Measurements from ENCODE around the gene TBK1. TPM values are rescaled to one million over a fixed set of nuclear protein-coding genes. Genes with fewer than 3 reads are reported as not detected.

Gene TBK1
- total RNA-seq, 1 donor from 2014 or later, result 29.0 TPM

DNA sequence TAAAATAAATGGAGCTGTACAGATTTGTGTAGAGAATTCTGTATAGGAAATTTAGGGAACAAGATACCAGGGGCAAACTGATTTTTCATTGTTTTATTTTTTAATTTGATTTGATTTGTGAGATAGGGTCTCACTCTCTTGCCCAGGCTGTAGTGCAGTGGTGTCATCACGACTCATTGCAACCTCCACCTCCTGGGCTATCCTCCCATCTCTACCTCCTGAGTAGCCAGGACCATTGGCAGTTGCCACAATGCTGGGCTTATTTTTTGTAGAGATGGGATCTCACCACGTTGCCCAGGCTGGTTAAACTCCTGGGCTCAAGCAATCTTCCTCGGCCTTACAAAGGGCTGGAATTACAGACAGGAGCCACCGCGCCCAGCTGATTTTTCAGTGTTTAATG is 18.0 kb upstream of the TBK1 start:
- H3K27me3 ChIP-seq, result no peaks in the 10 kb centered on the region
- no peak overlapping the region for H3K27ac ChIP-seq
- no peaks in the 10 kb centered on the region for H3K9me3 ChIP-seq
- peaks cover 0 to 88% of the 10 kb centered on the region in 2 donors for H3K36me3 ChIP-seq
- H3K4me3 ChIP-seq, result no peak overlapping the region
- no peak for TF ChIP-seq POLR2A (IDR thresholded peaks at IDR 0.05)
- TF ChIP-seq, protein P1, sequence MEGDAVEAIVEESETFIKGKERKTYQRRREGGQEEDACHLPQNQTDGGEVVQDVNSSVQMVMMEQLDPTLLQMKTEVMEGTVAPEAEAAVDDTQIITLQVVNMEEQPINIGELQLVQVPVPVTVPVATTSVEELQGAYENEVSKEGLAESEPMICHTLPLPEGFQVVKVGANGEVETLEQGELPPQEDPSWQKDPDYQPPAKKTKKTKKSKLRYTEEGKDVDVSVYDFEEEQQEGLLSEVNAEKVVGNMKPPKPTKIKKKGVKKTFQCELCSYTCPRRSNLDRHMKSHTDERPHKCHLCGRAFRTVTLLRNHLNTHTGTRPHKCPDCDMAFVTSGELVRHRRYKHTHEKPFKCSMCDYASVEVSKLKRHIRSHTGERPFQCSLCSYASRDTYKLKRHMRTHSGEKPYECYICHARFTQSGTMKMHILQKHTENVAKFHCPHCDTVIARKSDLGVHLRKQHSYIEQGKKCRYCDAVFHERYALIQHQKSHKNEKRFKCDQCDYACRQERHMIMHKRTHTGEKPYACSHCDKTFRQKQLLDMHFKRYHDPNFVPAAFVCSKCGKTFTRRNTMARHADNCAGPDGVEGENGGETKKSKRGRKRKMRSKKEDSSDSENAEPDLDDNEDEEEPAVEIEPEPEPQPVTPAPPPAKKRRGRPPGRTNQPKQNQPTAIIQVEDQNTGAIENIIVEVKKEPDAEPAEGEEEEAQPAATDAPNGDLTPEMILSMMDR (IDR thresholded peaks at IDR 0.05), result no peak
- no peak for TF ChIP-seq POLR2AphosphoS5 (IDR thresholded peaks at IDR 0.05; ENCODE audit: insufficient read depth in 1 of 2, low read depth in 1 of 2)
- no peaks in the 10 kb centered on the region for H3K4me1 ChIP-seq
- no peak for DNase-seq (ENCODE audit: extremely low spot score in 2 of 2)
- intact Hi-C loops (cut with DNase I), result no loop called here

DNA sequence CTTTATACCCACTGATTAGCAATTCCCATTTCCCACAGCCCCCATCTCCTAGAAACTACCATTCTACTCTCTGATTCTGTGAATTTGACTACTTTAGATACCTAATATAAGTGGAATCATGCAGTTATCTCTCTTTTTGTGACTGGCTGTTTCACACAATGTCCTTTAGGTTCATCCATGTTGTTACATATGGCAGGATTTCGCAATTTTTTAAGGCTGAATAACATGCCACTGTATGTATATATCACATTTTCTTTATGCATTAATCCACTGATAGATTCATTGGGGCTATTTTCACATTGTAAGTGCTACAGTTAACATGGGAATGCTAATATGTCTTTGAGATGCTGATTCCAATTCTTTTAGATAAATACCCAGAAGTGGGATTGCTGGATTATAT is 11.8 kb upstream of the TBK1 start:
- Histone ChIP-seq H3K4me1 (no peaks in the 10 kb centered on the region), H3K9me3 (no peaks in the 10 kb centered on the region), H3K4me3 (no peak overlapping the region), H3K27ac (no peak overlapping the region), H3K36me3 (peaks cover 0 to 68% of the 10 kb centered on the region in 2 donors), H3K27me3 (no peaks in the 10 kb centered on the region)
- no peak for DNase-seq (ENCODE audit: extremely low spot score in 2 of 2)
- intact Hi-C loops (cut with DNase I), result no loop called here
- TF ChIP-seq POLR2AphosphoS5 (IDR thresholded peaks at IDR 0.05; ENCODE audit: insufficient read depth in 1 of 2, low read depth in 1 of 2), result no peak
- TF ChIP-seq, protein P1 (IDR thresholded peaks at IDR 0.05), result no peak
- TF ChIP-seq POLR2A (IDR thresholded peaks at IDR 0.05), result no peak

DNA sequence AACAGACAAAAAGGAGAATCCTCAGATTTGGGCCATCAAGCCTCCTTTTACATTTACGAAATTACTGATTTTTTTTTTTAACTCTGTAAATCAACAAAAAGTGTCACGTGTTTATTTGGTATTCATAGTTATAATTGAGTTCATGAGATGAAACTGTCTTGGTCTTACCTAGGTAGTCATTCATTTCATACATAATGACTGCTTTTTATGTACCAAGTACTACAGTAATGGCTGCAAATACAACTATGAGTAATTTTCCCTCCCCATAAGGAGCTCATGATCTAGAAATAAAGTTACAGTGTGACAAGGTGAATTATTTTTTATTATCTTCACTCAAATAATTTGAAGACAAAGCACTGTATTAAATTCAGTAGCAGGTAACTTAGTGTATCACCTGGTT is 6.4 kb upstream of the TBK1 start:
- Histone ChIP-seq H3K36me3 (peaks cover 0 to 44% of the 10 kb centered on the region in 2 donors), H3K4me3 (no peak overlapping the region), H3K27me3 (no peaks in the 10 kb centered on the region), H3K9me3 (no peaks in the 10 kb centered on the region), H3K4me1 (peaks cover under 1% of the 10 kb centered on the region), H3K27ac (no peak overlapping the region)
- no peak for TF ChIP-seq POLR2AphosphoS5 (IDR thresholded peaks at IDR 0.05; ENCODE audit: insufficient read depth in 1 of 2, low read depth in 1 of 2)
- TF ChIP-seq, protein P1 (IDR thresholded peaks at IDR 0.05), result no peak
- no peak for TF ChIP-seq POLR2A (IDR thresholded peaks at IDR 0.05)
- DNase-seq (ENCODE audit: extremely low spot score in 2 of 2), result no peak
- intact Hi-C loops (cut with DNase I), result no loop called here

DNA sequence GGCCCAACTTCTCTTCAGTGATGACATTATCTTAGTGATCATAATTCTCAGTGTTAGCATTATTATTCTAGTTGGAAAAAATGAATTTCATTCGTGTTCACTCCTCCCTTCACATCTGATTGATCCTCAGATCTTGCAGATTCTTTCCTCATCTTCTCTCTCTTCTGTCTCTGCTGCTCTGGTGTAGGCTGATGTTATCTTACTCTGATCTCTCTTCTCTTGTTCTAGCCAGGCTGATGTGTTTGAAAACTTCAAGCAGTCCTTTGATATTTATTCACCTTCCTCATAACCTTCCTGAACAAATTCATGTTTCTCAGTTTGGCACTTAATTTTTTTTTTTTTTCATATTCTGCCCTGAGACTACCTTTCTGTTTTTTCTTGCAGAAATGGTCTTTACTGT is 5.6 kb upstream of the TBK1 start:
- no peak overlapping the region for H3K27ac ChIP-seq
- H3K27me3 ChIP-seq, result no peaks in the 10 kb centered on the region
- intact Hi-C loops (cut with DNase I), result no loop called here
- TF ChIP-seq POLR2A (IDR thresholded peaks at IDR 0.05), result no peak
- no peak for TF ChIP-seq POLR2AphosphoS5 (IDR thresholded peaks at IDR 0.05; ENCODE audit: insufficient read depth in 1 of 2, low read depth in 1 of 2)
- TF ChIP-seq, protein P1 (IDR thresholded peaks at IDR 0.05), result no peak
- H3K4me3 ChIP-seq, result no peak overlapping the region
- H3K36me3 ChIP-seq, result peaks cover 0 to 43% of the 10 kb centered on the region in 2 donors
- peaks cover 9% of the 10 kb centered on the region for H3K4me1 ChIP-seq
- no peak for DNase-seq (ENCODE audit: extremely low spot score in 2 of 2)
- H3K9me3 ChIP-seq, result no peaks in the 10 kb centered on the region

DNA sequence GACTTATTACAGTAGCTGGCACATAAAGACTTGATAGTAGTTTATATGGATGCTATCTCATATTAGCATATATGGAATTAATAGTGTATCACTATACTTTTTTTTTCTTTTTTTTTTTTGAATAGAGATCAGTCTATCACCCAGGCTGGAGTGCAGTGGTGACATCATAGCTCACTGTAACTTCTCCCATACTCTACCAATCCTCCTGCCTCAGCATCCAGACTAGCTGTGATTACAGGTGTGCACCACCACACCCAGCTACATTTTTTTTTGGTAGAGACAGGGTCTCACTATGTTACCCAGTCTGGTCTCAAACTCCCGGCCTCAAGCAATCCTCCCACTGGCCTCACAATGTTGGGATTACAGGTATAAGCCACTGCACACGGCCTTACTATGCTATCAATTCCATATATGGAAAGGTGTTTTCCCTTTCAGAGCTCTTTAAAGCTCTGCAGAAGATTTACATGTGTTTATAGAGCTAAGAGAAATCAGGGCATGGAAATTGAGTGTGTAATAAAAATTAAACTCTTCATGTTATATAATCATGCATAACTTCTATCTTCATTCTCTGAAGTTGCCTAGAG is 1.8 kb upstream of the TBK1 start:
- peaks cover 0 to 21% of the 10 kb centered on the region in 2 donors for H3K36me3 ChIP-seq
- DNase-seq (ENCODE audit: extremely low spot score in 2 of 2), result no peak
- H3K4me3 ChIP-seq, result no peak overlapping the region
- H3K9me3 ChIP-seq, result no peaks in the 10 kb centered on the region
- intact Hi-C loops (cut with DNase I), result no loop called here
- no peak for TF ChIP-seq POLR2A (IDR thresholded peaks at IDR 0.05)
- TF ChIP-seq, protein P1 (IDR thresholded peaks at IDR 0.05), result no peak
- TF ChIP-seq POLR2AphosphoS5 (IDR thresholded peaks at IDR 0.05; ENCODE audit: insufficient read depth in 1 of 2, low read depth in 1 of 2), result no peak
- H3K27ac ChIP-seq, result no peak overlapping the region
- no peaks in the 10 kb centered on the region for H3K27me3 ChIP-seq
- H3K4me1 ChIP-seq, result peaks cover 26% of the 10 kb centered on the region
